Fibroblast of the conjunctiva (primary cell): ENCODE measurements around the gene STK32C.

Experiments
- DNase-seq: peaks from one replicate; pipeline ENCODE4 v3.0.0-alpha.2; 2010; ENCODE audit warnings: low read depth

STK32C gene

GRCh38 chr10:132182591-132182990, 125.2 kb downstream of the STK32C start:
- DNase-seq: no peak

- no peak for DNase-seq
These were observed 125.9 kb downstream of the STK32C start for GRCh38 chr10:132181691-132182425.

- no peak for DNase-seq
These were observed 127.0 kb downstream of the STK32C start for GRCh38 chr10:132180736-132181135.

DNA sequence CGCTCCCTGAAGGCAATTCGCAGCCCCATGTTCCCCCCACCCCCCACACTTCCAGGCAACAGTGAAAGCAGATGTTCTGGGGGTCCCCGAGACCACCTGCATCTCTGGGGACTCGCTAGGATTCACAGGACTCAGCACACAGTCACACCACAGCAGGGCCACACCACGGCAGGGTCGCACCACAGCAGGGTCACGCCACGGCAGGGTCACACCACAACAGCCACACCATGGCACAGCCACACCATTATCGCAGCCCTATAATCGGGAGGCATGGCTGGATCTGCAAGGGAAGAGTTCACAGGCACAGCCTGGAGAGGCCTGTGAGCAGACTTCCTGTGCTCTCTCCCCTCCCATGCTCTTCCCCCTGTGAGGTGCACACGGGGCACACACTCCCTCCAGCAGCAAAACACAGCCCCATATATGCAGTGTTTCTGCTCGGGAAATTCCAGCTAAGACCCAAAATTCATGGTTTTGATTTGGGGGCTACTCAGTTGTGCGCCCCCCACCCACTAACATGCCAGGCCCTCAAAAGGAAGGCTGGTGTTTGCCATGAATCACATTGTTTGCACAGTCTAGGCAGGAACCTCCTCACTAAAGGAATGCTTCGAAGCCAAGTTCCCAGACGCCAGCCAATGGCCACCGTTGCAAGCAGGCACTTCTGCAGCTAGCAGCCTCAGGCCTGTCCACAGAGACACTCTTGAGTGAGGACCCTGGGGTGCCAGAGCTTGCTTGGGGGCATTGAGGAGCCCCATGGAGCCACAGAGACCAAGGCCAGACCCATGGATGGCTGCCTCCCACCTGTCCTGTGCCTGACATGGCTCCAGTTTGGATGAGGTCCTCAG, 128.0 kb downstream of the STK32C start:
- no peak for DNase-seq

GRCh38 chr10:132178672-132179545, 128.8 kb downstream of the STK32C start:
- no peak for DNase-seq

- no peak for DNase-seq
These were observed 129.7 kb downstream of the STK32C start for GRCh38 chr10:132178046-132178445.

GRCh38 chr10:132176623-132177500, 130.9 kb downstream of the STK32C start:
- DNase-seq: no peak

GRCh38 chr10:132175907-132176581, 131.7 kb downstream of the STK32C start:
- no peak for DNase-seq

DNA sequence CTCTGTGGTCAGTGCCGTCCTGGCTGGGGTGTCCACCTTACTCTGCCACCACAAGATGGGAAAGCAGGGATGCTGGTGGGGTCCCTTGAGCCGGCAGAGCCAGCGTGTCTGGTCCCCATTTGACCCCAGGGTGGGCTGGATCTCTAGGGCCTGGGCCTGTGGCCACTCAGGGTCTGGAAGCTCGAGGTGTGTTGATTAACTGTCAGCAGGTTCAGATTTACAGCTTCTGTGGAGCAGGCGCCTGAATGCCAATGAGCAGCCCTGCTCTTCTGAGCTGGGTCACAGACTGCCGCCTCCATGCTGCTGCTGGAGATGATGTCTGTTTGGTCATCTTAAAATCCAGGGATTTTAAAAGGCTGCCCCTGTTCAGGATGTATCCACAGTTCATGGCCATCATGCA, 132.3 kb downstream of the STK32C start:
- DNase-seq: no peak

- no peak for DNase-seq
These were observed 133.5 kb downstream of the STK32C start for GRCh38 chr10:132174237-132174636.

GRCh38 chr10:132173185-132173584, 134.6 kb downstream of the STK32C start:
- DNase-seq: no peak

GRCh38 chr10:132172091-132173066, 135.4 kb downstream of the STK32C start:
- DNase-seq: no peak

DNA sequence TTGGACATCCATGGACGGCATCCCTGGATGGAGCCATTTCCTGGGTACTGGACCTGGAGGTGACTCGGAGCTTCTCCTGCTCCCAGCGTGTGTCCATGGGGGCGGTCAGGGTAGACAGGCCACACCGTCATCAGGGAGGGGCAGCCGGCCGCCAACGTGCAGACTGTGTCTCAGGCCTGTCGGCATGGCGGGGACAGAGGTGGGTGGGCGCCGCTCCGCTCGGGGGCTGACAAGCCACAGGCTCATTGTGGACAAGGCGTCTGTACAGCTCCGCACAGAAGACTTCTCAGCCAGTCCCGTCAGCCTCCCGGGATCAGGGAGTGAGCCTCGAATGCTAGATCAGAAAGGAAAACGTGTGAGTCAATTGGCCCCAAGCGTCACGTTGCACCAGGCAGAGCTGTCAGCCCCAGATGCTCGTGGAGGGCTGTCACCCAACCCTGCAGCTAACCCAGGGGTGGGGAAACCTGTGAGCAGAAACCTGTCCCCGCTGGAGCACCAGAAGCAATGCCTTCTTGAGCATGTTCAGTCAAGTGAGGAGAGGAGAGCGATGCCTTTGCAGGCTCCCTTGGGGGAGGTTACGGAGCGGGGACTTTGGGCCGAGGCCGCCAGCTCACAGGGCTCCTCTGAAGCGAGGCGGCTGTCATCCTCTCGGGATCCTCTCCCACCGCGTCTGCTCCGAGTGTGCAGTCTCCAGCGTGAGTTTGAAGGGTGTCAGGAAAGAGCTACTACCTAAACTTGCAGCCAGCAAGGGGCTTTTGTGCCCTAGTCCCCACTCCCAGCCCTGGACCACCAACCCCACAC, 137.0 kb downstream of the STK32C start:
- DNase-seq: no peak

- DNase-seq: no peak
These were observed 137.8 kb downstream of the STK32C start for GRCh38 chr10:132169766-132170560.

- DNase-seq: no peak
These were observed 138.6 kb downstream of the STK32C start for GRCh38 chr10:132169031-132169765.

- no peak for DNase-seq
These were observed 139.1 kb downstream of the STK32C start for GRCh38 chr10:132168571-132169030.

- no peak for DNase-seq
These were observed 139.8 kb downstream of the STK32C start for GRCh38 chr10:132167976-132168375.
